Measurements from ENCODE around the gene ADSS1.

GRCh38 chr14:104778694-104779331 is 54.8 kb downstream of the ADSS1 start:
- TF ChIP-seq YY1 (IDR thresholded peaks at IDR 0.05) (no peak), MAX (IDR thresholded peaks at IDR 0.05) (no peak), CTCF (IDR thresholded peaks at IDR 0.05; ENCODE audit: low read depth, low read length, missing input control) (no peak), GABPA (IDR thresholded peaks at IDR 0.05 in 1 of 2, conservative IDR thresholded peaks at IDR 0.05 in 1 of 2) (no peak), TAF1 (conservative IDR thresholded peaks at IDR 0.05) (no peak), JUND (IDR thresholded peaks at IDR 0.05) (no peak), ATF3 (IDR thresholded peaks at IDR 0.05) (no peak)
